Renal pelvis (tissue), 4 donors: ENCODE measurements around the gene MYZAP. TPM values are rescaled to one million over a fixed set of nuclear protein-coding genes. Genes with fewer than 3 reads are reported as not detected.
A peak's percentile ranks its signal among the peaks of the same experiment; 100 is the strongest.

Experiments
- DNase-seq: peaks from one replicate; pipeline ENCODE4 v3.0.0-alpha.2; 2013
- polyA plus RNA-seq, 3 donors: library from polyadenylated mRNA; unstranded; fragments of 120-200 nt; gene quantifications; one replicate each; pipeline ENCODE4 v1.2.1, GENCODE V29; 2013; ENCODE audit not compliant: insufficient read length in 3 of 3

The MYZAP gene
- polyA plus RNA-seq, 3 donors, result 5.3 to 6.8 (median 6.5) TPM

DNA sequence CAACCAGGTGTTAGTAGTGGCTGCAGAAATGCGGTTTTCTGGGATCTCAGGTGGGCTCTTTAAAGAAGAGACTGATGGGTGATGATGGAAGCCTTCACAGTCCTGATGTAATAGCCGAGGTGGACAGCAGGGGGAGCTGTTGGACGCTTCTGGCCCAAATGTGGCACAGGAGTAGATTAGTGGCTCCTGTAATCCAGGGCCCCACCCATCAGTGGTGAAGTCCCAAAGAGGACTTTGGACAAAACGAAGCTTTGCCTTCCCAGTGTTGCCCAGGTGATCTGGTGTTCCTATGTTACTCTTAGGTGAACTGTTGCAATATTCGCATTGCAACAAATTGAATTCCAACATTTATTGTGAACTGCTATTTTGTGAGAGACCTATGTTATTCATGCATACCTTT lies 31.8 kb upstream of the MYZAP start:
- DNase-seq, result no peak

- peak; percentile 71 for DNase-seq
These were observed 30.5 kb upstream of the MYZAP start for GRCh38 chr15:57561041-57561711.

DNA sequence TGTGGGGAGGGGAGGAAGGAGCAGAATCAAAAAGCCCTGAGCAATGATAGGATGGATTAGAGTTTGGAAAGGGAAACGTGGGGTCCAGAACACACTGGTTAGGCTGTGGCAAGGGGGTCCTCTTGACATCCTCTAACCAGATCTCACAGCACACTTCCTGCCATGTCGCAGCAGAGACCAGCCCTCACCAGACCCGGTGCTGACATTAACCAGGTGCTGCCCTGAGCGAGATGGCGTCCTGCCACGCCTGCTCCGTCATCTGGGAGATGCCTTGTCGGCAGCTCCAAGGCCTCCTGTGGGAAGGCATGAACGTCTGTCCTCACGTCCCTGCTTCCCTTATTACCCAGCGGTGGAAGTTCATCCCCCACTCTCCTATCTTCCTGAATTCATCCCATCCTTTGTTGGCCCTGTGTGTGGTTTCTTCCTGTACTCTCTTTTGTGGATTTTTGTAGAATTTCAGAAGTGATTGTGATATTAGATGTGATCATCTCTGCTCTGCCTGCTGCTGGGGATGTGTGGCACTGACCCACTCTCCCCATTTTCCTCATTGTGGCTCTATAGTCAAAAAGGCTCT lies 29.4 kb upstream of the MYZAP start:
- DNase-seq, result no peak

GRCh38 chr15:57563416-57563815 lies 28.3 kb upstream of the MYZAP start:
- DNase-seq, result no peak

DNA sequence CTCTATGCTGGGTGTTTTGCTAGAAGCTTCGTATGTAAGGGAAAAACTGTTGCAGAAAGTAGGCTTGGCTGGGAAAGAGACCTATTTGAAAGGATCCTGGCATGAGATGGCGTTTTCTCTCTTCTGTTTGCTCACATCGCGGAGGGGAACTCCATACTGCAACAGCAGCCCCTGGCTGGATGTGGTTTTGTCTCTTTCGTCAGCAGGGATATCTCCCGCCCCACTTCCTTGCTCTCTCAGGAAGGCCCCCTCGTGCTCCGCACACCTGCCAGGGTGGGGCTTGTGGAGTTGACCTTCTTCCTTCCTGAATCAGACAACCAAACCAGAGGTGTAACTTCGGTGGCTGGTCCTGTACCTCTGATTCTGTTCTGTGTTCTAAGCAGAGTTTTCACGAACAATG lies 26.4 kb upstream of the MYZAP start:
- no peak for DNase-seq

GRCh38 chr15:57566834-57567233 lies 24.9 kb upstream of the MYZAP start:
- DNase-seq, result no peak

GRCh38 chr15:57567891-57568290 lies 23.8 kb upstream of the MYZAP start:
- DNase-seq, result no peak

- DNase-seq, result no peak
These were observed 23.4 kb upstream of the MYZAP start for GRCh38 chr15:57568299-57568698.

DNA sequence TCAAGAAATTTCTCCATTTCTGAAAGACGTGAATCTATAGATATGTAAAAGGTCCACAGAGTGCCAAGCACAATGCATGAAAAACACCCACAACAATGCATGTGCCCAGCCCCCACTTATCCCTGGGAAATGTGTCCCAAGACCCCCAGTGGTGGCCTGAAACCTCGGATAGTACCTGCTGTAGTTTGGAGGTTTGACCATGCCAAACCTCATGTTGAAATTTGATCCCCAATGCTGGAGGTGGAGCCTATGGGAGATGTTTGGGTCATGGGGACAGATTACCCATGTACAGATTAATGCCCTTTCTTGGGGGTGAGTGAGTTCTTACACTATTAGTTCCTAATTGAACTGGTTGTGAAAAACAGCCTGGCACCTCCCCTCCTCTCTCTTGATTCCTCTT lies 21.4 kb upstream of the MYZAP start:
- DNase-seq, result no peak

GRCh38 chr15:57570994-57571393 lies 20.7 kb upstream of the MYZAP start:
- no peak for DNase-seq

DNA sequence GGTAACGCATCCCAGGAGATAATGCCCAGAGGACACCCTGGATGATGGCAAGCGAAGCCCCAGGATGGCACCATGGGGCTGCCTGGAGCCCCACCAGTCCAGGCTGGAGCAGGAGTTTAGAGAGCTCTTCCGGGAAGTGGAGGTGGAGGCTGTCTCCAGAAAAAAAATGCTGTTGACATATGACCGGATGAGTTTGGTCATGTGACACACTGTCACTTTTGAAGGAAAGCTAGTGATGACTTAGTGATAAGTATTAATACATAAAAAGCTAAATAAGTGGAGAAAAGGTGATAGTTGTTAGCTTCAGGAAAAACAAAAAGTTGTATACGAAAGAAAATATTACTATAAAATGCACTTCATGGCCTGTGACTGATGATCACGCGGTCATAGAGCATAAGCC lies 20.0 kb upstream of the MYZAP start:
- no peak for DNase-seq

GRCh38 chr15:57572468-57572867 lies 19.2 kb upstream of the MYZAP start:
- DNase-seq, result no peak

- DNase-seq, result no peak
These were observed 18.6 kb upstream of the MYZAP start for GRCh38 chr15:57573151-57573550.

DNA sequence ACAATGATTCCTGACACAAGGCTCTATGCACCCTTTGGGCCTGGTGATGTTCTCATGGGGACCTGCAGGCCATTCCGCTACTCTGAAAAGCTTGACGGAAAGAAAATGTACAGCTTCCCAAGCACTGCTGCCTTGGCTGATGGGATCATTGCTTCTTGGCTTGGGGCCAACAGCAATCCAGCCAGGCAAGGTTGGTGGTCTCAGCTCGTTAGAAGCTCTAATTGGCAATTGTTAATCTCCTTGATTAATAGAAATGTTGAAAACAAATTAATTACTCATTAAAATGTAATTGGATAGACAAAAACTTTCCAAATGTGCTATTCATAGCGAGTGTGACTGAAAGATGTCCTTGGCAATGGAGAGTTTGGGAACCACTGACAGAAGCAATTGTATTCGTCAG lies 16.3 kb upstream of the MYZAP start:
- DNase-seq, result no peak

DNA sequence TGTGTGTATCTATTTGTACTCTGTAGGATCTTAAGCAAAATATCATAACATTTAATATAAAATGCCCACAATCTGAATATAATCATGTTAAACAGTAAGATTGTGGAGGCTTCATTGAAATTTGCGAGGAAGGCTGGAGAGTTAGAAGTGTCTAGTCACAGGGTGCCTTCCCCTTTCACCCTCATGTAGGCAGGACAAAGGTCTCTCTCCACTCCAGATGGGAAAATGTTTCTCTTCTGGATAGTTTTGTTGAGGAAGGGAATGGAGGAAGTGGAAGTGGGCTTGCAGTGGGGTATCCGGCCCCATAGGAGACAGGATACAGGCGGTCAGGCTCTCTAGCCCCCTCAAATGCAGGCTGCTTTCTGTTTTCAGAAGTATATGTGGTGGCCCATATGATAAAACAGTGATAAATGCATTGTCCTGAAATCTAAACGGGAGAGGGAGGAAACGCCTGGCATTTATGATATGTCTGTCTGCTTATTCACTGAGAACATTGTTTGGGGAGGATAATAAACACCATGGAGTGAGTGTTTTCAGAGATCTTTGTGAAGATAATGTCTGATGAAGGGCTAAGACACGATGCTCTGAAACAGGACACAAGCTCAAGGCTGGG lies 13.3 kb upstream of the MYZAP start:
- no peak for DNase-seq

- DNase-seq, result no peak
These were observed 11.3 kb upstream of the MYZAP start for GRCh38 chr15:57580428-57580827.

DNA sequence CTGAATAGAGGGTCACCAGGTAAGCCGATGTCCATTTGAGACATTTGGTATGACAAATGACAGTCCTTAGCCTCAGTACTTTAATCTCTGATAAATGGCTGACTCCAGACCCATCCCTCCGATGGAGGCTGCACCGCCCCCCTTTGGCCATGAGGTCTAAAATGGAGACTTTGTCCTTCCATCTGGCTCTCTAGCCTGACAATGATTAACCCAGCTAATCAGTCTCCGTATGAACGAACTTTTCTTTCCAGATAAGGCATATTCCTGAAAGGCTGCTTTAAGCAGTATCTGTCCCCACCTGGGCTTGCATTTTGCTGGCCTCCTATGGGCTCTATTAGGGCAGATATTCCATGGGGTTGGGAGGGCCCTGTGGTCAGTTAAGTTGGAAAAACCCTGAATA lies 10.8 kb upstream of the MYZAP start:
- DNase-seq, result no peak

DNA sequence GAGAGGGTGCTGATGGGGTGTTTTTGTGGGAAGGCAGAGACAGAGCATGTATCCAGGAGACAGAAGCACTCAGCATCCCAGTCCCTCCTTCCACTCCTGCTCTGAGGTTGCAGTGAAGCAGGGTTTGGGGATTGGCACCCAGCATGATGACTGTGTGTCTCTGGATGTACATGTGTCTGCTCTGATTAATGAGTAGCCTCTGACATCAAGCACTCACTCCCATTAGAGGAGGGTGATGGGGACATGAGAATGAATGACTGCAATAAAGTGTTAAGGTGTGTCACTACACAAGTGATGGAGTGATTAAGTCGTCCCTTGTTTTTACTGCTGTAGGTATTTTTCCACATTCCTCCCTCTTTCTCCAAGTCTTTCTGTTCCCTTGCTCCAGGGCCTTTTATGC lies 9.6 kb upstream of the MYZAP start:
- no peak for DNase-seq

DNA sequence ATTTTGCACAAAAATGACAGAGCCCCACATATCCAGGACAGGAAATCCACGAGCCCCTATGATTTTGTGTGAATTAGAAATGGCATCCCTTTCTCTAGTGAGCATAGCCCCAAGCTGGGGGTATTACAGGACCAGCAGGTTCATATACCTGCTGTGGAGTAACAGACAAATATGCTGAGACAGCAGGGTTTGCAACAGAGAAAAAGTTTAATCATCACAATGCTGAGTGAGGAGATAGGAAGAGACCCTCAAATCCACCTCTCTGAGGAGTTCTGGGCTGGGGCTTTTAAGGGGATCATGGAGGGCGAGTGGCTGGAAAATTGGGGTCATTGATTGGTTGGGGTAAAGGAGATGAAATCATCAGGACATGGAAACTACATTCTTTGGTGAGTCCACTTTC lies 8.4 kb upstream of the MYZAP start:
- DNase-seq, result no peak

DNA sequence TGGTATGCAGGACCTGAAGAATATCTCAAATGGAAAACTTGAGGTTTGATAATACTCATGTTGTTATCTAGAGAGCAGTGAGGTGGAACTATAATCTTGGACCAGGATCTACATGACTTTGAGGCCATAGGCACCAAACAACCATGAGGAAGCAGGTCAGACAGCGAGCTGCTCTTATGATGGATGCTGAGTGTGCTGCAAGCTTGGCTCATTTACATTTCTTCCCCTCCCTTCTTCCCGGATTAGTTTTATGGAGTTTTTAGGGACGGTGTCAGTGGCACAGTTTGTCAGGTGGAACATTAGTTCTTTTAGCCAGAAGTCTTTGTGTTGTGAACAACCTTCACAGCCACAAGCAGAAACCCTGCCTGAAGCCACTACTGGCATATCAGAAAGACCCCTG lies 8.0 kb upstream of the MYZAP start:
- no peak for DNase-seq

DNA sequence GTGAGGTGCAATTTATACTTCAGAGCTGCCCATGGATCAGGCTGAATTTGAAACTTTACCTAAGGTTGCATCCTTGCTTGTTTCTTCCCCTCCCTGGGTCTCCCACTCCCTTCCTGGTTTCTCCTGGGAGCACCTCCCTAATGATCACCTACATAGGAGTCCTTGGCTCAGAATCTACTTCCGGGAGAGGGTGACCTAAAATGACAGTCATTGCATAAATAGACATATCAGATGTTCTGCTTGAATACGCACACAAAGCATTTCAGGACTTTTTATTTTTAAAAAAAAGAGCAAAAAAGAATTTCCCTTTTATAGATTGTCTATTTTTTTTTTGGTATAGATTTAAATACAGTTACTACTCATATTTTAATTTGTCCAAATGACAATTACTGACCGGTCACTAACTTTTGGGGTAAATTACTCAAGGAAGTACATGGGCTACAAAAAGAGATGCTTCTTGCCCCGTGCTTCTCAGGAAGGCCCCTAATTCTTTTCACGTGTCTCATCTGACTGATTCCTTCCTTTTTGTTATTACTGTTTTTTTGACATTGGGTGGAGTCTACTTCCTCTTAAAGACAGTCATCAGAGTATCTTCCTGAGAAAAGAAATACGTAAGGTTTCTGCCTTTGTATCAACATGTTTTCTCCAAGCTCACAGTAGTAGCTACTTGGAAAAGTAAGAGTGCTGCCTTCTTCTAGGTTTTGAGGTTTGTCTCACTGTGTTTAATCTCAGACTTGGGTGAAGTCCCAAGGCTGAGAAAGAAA lies 4.9 kb upstream of the MYZAP start:
- DNase-seq, result no peak

DNA sequence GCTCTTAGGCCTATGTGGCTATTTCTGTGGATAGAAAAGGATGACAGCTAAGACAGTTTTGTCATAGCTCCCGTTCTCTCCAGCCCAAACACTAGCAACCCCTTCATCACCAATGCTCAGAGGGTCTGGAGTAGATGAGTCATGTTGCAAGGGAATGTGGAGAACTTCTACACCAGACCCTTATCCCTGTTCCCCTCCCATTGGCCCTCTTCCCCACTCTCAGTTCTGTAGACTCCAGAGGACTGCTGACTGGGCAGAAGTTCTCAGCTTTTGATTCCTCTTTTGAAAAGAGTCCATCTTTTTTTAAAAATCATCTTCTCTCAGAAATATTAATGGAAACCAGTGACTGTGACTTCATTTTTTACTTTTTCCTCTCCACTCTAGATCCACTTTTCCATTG lies 2.4 kb upstream of the MYZAP start:
- no peak for DNase-seq

DNA sequence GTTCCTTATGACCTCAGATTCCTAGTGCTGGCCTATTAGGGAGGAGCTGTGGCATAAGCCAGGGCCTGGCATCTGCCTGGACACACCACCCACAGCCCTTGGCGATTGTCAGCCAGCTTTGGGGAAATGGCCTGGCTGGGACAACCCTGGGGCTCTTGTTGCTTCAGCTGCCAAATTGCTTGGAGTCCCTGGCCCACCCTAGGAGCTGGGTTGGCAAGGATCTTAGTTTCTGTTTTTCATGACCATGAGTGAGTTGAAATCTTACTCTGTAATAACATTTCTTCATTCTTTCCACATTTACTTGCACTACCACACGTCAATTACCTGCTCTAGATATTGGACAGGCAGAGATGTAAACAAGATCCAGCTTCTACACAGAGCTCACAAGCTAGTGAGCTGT lies 1.9 kb upstream of the MYZAP start:
- no peak for DNase-seq
